ENCODE data around the gene UBE2QL1.

The UBE2QL1 gene

GRCh38 chr5:6486074-6486473, 37.4 kb downstream of the UBE2QL1 start:
- Histone ChIP-seq H3K9me3 (no peaks in the 10 kb centered on the region), H3K4me3 (ENCODE audit: low read depth, low read length) (no peak overlapping the region), H3K27me3 (no peaks in the 10 kb centered on the region), H3K36me3 (no peaks in the 10 kb centered on the region), H3K4me1 (no peaks in the 10 kb centered on the region)
- no peak for DNase-seq
- TF ChIP-seq CTCF (IDR thresholded peaks at IDR 0.05; ENCODE audit: low read depth, low read length), result no peak

GRCh38 chr5:6487081-6487480, 38.4 kb downstream of the UBE2QL1 start:
- H3K27me3 ChIP-seq, result no peaks in the 10 kb centered on the region
- no peak for DNase-seq
- TF ChIP-seq CTCF (IDR thresholded peaks at IDR 0.05; ENCODE audit: low read depth, low read length), result no peak
- no peaks in the 10 kb centered on the region for H3K36me3 ChIP-seq
- H3K4me1 ChIP-seq, result no peaks in the 10 kb centered on the region
- no peak overlapping the region for H3K4me3 ChIP-seq (ENCODE audit: low read depth, low read length)
- no peaks in the 10 kb centered on the region for H3K9me3 ChIP-seq

GRCh38 chr5:6488021-6488420, 39.4 kb downstream of the UBE2QL1 start:
- Histone ChIP-seq H3K27me3 (no peaks in the 10 kb centered on the region), H3K4me3 (ENCODE audit: low read depth, low read length) (no peak overlapping the region), H3K36me3 (no peaks in the 10 kb centered on the region), H3K9me3 (no peaks in the 10 kb centered on the region), H3K4me1 (no peaks in the 10 kb centered on the region)
- TF ChIP-seq CTCF (IDR thresholded peaks at IDR 0.05; ENCODE audit: low read depth, low read length), result no peak
- no peak for DNase-seq

- no peaks in the 10 kb centered on the region for H3K36me3 ChIP-seq
- H3K4me1 ChIP-seq, result no peaks in the 10 kb centered on the region
- H3K27me3 ChIP-seq, result no peaks in the 10 kb centered on the region
- TF ChIP-seq CTCF (IDR thresholded peaks at IDR 0.05; ENCODE audit: low read depth, low read length), result no peak
- H3K9me3 ChIP-seq, result no peaks in the 10 kb centered on the region
- no peak overlapping the region for H3K4me3 ChIP-seq (ENCODE audit: low read depth, low read length)
- no peak for DNase-seq
Measured at GRCh38 chr5:6489643-6490185, 41.1 kb downstream of the UBE2QL1 start.

GRCh38 chr5:6490246-6490645, 41.6 kb downstream of the UBE2QL1 start:
- no peaks in the 10 kb centered on the region for H3K36me3 ChIP-seq
- H3K4me1 ChIP-seq, result no peaks in the 10 kb centered on the region
- no peaks in the 10 kb centered on the region for H3K27me3 ChIP-seq
- DNase-seq, result no peak
- H3K4me3 ChIP-seq (ENCODE audit: low read depth, low read length), result no peak overlapping the region
- H3K9me3 ChIP-seq, result no peaks in the 10 kb centered on the region
- TF ChIP-seq CTCF (IDR thresholded peaks at IDR 0.05; ENCODE audit: low read depth, low read length), result no peak

GRCh38 chr5:6490693-6491092, 42.0 kb downstream of the UBE2QL1 start:
- H3K4me3 ChIP-seq (ENCODE audit: low read depth, low read length), result no peak overlapping the region
- H3K36me3 ChIP-seq, result no peaks in the 10 kb centered on the region
- H3K4me1 ChIP-seq, result no peaks in the 10 kb centered on the region
- H3K27me3 ChIP-seq, result no peaks in the 10 kb centered on the region
- no peaks in the 10 kb centered on the region for H3K9me3 ChIP-seq
- TF ChIP-seq CTCF (IDR thresholded peaks at IDR 0.05; ENCODE audit: low read depth, low read length), result no peak
- DNase-seq, result no peak
